Left ventricle myocardium superior (tissue), 1 donor: ENCODE results near the gene PRRX1. TPM values are rescaled to one million over a fixed set of nuclear protein-coding genes. Genes with fewer than 3 reads are reported as not detected.

Experiments used
- ATAC-seq: fragments of 200-7000 bp; cut with Tn5 transposase; one replicate; pipeline ENCODE4 v1.9.1; 2020; ENCODE audit warnings: mild to moderate bottlenecking, moderate library complexity
- DNase-seq: peaks from one replicate; pipeline ENCODE4 v3.0.0-alpha.2; 2020
- intact Hi-C: fragments of 100-400 bp; cut with micrococcal nuclease; formaldehyde crosslinking; loops from one replicate; pipeline ENCODE4 v1.11.0; 2022
- total RNA-seq: library from RNA; stranded (reverse); fragmentation: NEBNext Ultra II Directional; extraction: Animal tissue kit (Norgen Biotek cat#: 25700); gene quantifications from one replicate; pipeline ENCODE4 v1.2.1, GENCODE V29; 2021
- donor health status: DM: no; HTN: yes; CAD: no; lungs with severe emphysema.

Gene PRRX1
- total RNA-seq, 1 donor from 2014 or later = 36.5 TPM

DNA sequence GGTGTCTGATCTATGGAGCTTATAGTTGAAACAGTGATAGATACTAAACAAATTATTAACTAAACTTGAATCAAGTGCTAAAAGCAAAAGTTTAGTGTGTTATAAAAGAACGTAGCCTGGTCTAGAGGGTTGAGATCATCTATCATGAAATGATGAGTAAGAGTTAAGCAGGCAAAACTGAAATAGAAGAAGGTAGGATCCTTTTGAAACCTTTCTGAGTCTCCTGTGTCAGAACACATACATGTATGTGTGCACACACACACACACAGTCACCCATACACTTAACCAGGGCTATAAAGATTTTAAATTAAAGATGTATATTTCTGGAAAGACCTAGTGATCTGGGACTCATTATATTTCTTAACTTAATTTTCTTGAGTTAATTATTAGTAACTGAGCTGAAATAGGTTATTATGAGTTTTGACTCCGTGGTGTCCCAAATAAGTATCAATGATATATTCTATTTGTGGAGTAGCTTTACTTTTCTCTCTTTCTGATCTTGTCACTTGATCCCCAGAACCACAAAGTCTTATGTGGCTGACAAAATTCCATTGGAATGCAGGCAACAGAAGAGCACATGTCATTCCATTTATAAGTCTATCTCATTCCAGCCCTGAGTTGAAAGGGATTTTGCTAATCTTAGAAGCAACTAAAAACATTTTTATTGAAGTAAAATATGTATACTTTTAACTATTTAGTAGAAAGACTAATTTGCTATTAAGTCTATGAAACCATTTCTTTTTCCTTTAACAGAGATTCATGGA lies 70.7 kb downstream of the PRRX1 start:
- DNase-seq (no peak), ATAC-seq (no peak)
- intact Hi-C loops = loop anchor here (10.0 kb wide), 1 partner anchor 60 kb away; no protein-coding TSS in a partner anchor

DNA sequence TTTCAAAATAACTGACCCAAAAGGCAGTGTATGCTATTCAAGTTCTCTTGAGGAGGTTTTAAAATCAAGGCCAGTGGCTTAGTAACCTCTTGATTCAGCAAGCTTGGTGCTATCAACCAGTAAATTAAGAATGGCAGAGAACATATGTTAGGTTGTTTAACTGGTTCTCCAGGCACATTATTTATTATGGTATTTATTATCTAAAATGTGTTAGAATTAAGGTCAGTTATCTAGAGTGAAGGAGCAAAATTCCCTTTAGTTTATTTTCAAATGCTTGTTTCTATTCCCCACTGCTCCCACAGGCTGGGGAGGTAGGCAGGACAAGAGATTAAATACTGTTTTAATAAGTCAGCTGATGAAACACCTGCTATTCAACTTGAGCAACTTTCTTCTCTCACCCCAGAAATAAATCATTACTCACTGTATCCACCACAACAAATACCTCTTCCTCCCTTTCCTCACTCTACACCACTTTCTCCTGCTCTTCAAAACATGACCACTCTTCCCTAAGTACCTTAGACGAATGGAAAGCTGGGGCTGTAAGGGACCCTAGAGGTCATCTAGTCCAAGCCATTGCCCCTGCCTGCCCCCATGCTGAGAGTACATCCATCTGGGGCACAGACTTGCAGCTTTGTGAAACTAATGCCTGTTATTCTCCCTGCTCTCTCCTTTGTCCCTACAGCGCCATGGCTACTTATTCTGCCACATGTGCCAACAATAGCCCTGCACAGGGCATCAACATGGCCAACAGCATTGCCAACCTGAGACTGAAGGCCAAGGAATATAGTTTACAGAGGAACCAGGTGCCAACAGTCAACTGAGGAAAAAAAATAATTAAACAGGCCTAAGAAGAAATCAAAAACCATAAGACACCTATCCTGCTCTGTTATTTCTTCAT lies 71.7 kb downstream of the PRRX1 start:
- intact Hi-C loops = loop anchor here (10.0 kb wide), 1 partner anchor 61 kb away; no protein-coding TSS in a partner anchor
- peak; percentile 70 for ATAC-seq
- no peak for DNase-seq

DNA sequence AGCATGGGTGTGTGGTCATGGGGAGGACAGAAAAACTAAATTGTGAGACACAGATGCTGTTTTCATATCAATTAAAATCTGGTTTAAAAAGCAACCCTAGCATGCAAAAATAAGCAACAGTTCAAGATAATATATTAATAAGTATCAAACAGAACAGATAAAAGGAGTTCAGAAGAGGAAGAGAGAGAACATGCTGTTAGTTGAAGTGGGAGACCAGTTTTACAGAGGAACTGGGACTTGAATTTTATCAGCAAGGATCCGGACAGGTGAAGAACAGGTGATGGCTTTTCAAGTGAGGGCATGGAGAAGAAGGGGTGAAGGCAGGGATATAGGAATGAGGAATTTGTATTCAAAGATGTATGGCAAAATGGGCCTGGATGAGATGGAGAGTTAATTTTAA lies 75.9 kb downstream of the PRRX1 start:
- ATAC-seq (no peak), DNase-seq (no peak)
- intact Hi-C loops = loop anchor here (10.0 kb wide), 1 partner anchor 65 kb away; no protein-coding TSS in a partner anchor

GRCh38 chr1:170741678-170742077 lies 77.7 kb downstream of the PRRX1 start:
- ATAC-seq = no peak
- DNase-seq = no peak
- intact Hi-C loops = no loop called here

DNA sequence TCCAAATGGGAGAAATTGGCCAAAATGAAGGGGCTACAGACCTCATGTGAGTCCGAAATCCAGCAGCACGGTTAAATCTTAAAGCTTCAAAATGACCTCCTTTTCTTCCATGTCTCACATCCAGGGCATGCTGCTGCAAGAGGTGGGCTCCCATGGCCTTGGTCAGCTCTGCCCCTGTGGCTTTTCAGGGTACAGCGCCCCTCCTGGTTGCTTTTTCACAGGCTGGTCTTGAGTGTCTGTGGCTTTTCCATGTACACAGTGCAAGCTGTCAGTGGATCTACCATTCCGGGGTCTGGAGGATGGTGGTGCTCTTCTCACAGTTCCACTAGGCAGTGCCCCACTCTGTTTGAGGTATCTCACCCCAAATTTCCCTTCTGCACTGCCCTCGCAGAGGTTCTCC lies 78.7 kb downstream of the PRRX1 start:
- DNase-seq (no peak), ATAC-seq (no peak)
- intact Hi-C loops = no loop called here

- intact Hi-C loops = no loop called here
- DNase-seq = no peak
- ATAC-seq = no peak
Measured at GRCh38 chr1:170743083-170743482, 79.2 kb downstream of the PRRX1 start.

GRCh38 chr1:170749549-170749948 lies 85.6 kb downstream of the PRRX1 start:
- intact Hi-C loops = no loop called here
- DNase-seq = no peak
- no peak for ATAC-seq

- DNase-seq (no peak), ATAC-seq (no peak)
- intact Hi-C loops = no loop called here
Measured at GRCh38 chr1:170749959-170750358, 86.0 kb downstream of the PRRX1 start.

- no peak for ATAC-seq
- intact Hi-C loops = no loop called here
- no peak for DNase-seq
Measured at GRCh38 chr1:170755795-170756194, 91.9 kb downstream of the PRRX1 start.

GRCh38 chr1:170758992-170759391 lies 95.1 kb downstream of the PRRX1 start:
- ATAC-seq (no peak), DNase-seq (no peak)
- intact Hi-C loops = no loop called here

DNA sequence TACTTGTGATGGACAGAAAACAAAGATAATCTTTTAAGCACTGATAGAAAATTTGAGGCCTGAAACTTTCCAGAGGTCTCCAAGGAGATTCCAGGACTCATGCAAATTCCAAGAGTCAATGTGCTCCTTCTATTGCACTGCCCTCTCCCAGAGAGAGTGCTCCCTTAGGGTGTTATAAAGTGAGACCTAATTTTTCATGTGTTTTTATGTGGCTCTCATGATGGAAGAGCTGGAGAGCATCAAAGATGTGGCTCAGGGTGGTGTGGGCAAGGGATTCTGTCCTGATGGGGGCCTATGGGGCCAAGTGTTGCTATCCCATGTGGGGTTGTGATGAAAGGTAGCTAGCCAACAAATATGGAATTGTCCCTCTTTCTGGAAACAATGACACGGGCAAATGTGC lies 101.3 kb downstream of the PRRX1 start:
- intact Hi-C loops = loop anchor here (10.0 kb wide), 1 partner anchor 750 kb away; no protein-coding TSS in a partner anchor
- no peak for ATAC-seq
- no peak for DNase-seq

GRCh38 chr1:170765712-170766330 lies 101.9 kb downstream of the PRRX1 start:
- ATAC-seq (peak; percentile 68), DNase-seq (no peak)
- intact Hi-C loops = loop anchor here (10.0 kb wide), 1 partner anchor 751 kb away; no protein-coding TSS in a partner anchor

DNA sequence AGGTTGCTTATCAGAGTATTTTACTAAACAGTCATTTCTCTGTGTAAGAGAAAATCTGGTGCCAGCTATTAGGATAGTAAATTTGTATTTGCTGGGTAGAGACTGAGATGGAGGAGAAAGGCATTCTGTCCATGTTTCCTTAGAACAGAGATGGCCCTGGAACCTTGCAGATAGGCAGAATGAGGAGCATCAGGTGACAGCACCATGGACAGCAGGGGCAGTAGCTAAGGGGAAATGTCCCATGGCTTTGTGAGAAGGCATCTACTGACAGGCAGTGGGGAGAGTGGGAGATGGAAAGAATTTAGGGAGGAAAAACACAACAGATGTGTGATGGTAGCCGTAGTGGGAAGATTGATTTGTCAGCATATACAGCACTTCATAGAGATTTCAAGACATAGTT lies 105.0 kb downstream of the PRRX1 start:
- DNase-seq (no peak), ATAC-seq (no peak)
- intact Hi-C loops = loop anchor here (10.0 kb wide), 1 partner anchor 754 kb away; no protein-coding TSS in a partner anchor

GRCh38 chr1:170769691-170770090 lies 105.8 kb downstream of the PRRX1 start:
- no peak for DNase-seq
- ATAC-seq = no peak
- intact Hi-C loops = loop anchor here (10.0 kb wide), 1 partner anchor 755 kb away; no protein-coding TSS in a partner anchor

GRCh38 chr1:170770254-170770653 lies 106.3 kb downstream of the PRRX1 start:
- ATAC-seq = peak; percentile 95
- intact Hi-C loops = no loop called here

DNA sequence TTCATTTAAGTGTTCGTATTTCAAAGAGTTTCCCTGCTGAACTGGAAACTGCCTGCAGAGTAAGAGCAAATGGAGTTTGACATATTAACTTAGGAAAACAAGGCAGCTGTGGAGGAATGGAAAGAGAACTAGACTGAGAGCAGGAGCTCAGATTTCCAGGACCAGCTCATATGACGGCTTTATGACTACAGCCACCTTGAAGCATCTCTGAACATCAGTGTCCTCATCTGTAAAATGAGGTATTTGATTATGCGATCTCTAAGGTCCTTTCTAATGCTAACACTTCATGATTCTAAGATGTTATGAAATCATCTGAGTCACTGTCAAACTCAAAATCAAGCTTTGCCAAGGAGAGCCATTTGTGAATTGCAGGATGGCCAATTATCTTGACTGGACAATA lies 112.3 kb downstream of the PRRX1 start:
- intact Hi-C loops = no loop called here
- peak; percentile 66 for ATAC-seq

More at GRCh38 chr1:170770254-170770653, 106.3 kb downstream of the PRRX1 start:
- no peak for DNase-seq

DNA sequence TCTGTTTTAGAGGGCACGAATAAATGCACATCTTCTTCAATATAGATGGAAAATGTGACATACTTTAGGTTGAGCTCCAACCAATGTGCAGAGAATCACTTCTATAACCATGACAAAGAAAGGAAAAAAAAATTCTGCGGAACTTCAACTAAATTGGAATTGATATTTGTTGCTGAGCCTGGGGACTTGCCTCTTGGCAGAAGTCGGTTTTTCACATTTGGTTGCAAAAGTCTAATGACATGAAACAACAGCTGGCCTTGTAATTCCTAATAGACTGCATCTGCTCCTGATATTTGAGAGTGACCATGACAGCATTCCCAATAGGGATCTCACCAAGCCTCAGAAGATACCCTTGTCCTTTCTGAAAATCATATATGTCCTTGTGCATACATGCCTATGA lies 112.8 kb downstream of the PRRX1 start:
- DNase-seq = no peak
- intact Hi-C loops = no loop called here
- ATAC-seq = peak; percentile 84

More for the DNA sequence above, 112.3 kb downstream of the PRRX1 start:
- DNase-seq = no peak
